NCI-H526 (cell line): Measurements from ENCODE around the gene FARSB.

Source experiments
- DNase-seq, 2 experiments: peaks; one replicate each; lab custom pipeline; 2025; lab: John Stamatoyannopoulos, UW

The FARSB gene

DNA sequence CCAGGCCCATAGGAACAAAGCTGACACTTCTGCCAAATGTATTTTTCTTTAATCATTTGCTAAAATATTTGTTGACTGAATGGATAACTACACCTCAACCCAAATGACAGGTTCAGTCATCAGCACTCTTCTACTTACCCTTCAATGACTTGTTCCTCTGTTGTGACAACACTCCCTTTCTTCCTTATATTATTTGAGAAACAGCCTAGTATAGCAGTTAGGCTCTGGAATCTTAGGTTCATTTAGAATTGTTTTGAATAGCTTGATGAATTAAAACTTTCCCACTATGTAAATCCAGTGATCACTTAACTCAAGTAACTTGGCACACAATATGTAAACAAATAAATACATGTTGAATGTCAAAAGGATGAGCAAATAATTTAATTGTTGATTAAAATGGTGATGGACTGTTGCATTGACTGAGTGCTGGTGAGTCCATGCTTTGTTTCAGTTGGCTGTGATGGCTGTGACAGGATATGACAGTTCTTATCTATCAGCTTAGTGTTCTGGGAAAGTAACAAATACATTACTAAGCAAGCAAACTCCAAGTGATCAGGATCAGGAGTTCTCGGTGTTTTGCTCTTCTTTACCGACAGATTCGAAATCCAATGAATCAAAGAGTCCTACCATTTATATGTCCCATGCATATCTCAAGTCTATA, 12.7 kb upstream of the FARSB start:
- no peak for DNase-seq

DNA sequence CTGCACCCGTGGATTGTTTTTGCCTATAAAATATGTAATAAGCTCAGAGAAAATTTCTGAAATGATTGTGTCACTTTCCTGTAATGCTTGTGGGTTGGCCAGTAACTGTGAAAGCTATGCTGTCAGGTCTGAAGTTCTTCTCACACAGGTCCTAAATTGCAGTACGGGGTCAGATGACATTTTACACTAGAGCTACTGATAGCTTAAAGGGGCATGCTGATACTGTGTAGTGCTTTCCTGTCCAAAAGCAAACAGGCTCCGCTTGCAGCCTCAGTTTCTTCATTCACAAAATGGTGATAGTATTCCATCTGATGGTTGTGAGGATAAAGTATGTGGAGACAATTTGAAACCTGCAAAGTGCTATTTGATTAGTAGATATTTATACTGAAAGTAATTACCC, 7.6 kb upstream of the FARSB start:
- DNase-seq: no peak

DNA sequence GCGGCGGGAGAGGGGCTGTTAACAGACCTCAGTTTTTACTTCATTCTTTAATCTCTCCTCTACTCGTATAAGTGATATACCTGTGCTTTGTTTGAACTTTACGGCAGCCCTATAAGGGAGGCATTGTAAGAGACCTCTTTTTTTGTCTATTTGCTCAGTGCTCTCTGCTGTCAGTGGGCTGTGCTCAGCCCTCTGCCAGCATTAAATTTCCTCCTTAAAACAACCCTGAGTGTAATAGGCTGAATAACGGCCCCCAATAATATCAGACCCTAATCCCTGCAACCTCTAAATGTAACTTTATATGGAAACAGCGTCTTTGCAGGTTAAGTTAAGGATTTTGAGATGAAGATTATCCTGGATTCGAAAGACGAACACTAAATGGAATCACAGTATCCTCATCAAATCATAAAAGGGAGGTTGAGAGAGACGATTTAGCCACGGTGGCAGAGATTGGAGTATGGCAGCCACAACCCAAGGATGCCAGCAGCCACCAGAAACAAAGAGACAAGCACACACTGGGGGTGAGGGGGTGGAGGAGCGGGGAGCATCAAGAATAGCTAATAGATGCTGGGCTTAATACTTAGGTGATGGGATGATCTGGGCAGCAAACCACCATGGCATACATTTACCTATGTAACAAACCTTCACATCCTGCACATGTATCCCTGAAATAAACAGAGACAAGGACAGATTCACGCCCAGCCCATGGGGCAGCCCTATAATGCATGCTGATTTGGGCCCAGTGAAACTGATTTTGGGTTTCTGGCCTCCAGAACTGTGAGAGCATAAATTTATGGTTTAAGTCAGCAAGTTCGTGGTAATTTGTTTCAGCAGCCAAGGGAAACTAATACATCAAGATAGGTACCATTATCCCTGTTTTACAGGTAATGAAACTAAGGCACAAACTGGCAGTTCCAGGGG, 894 bp upstream of the FARSB start:
- DNase-seq: no peak

DNA sequence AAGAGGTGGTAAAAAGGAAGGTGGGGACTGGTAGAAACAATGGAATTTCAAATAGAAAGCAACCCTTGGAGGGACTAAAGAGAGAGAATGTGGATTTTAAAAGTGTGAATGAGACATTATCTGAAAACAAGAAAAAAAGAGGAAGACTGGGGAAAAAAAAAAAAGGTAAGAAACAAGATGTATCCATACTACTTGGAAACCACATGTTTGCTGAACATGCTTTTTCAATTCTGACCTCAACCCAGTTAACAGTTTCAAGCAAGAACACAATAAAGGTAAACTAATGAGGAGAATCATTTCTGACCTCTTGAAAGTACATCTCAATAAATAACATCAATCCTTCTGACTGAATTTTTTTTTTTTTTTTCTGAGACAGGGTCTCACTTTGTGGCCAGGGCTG, 2.6 kb downstream of the FARSB start:
- no peak for DNase-seq

DNA sequence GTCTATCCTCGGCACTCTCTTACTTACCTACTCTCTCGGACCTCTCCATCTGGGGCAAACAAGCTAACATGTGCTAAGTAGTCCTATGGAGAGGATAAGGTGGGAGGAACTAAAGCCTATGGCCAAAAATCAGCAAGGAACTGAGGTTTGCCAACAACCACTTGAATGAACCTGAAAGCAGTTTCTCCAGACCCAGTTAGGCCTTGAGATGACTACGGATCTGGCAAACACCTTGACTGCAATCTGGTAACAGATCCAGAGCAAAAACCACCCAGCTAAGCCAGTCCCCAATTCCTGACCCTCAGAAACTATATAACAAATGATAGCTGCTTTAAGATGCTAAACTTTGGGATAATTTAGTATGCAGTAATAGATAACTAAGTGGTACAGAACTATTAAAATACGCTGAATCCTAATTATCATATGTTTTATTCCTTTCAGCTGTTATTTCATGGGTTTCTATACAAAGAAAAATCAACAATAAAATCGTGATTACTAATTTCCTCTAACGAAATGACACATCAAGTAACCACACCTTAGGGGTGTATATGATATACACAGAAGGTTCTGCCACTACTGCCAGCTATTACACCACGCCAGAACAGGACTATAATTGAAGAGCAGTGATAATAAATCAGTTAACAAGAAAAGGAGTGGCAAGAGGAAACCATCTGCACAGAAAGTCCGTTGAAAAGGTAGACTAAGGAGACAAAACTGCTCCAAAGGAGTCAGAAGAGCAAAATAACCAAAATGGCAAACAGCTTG, 3.2 kb downstream of the FARSB start:
- DNase-seq: no peak

DNA sequence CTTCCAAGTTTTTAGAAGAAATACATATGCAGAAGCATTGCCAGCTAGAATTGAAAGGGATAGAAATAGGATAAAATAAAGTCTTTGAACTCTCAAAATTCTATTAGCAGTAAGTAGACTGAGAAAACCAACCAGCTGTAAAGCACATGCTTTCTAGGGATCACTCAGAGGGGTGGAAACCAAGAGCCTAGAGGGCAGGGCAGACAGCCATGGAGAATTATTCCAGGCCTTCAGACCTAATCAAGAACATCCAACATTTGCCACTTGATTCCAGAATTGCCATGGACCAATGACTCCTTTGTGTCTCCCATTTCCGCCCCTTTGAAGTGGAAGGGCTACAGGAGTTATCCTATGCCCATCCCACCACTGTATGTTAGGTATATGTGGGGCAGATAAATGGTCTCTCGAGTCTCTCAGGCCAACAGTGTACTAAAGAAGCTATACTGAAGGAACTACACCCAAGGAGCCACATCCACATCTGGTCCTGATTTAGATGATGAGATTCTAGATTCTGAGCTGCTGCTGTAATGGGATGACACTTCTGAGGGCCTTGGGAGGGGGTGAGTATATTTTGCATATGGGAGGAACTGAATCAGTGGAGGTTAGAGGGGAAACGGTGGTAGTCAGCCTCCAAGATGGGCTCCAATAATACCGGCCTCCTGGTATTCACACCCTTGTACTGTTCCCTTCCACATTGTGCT, 4.0 kb downstream of the FARSB start:
- DNase-seq: no peak

DNA sequence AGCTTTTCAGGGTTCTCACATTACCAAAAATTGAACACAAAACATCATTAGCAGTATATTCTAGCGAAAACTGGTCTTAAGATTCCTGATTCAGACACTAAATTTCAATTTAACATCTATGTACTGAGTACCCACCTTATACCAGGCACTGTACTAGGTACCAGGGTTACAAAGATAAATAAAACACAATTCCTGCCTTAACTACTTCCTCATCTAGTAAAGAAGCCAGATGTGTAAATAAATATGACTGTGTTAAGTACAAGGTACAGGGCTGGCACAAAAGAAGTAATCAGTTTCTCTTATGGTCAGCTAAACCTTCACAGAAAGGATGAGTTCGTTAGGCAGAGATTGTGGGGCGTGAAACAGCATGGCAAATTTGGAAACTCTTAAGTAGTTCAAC, 6.1 kb downstream of the FARSB start:
- no peak for DNase-seq

DNA sequence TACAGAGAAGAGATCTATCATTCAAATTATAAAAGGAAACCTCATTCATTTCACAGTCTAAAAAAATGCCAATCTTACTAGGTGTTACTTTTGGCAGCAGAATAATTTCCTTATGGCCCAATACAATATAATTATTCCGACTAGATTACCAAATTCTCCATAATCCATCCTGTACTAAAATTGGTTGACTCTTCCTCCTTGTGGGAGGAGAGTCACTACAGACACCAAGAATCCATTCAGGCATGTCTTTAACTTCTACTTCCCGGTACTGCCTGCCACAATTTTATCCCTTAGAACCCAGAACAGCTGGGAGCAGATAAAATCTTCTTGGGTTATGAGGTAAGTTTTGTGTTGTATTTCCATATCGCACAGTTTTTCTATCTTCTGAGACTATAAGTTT, 9.9 kb downstream of the FARSB start:
- DNase-seq: no peak

DNA sequence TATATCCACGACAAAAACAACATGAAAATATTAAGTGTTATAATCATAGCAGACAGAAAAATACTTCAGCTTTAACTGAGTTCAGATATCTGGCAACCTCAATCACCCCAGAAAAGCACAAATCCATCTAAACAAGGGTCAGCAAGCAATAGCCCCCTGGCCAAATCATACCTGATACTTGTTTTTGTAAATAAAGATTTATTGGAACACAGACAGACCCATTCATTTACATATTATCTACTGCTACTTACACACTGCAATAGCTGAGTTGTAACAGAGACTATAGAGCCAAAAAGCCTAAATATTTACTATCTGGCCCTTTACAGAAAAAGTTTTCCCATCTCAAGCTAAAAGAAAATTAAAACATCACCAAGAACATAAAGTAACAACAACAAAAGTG, 12.8 kb downstream of the FARSB start:
- DNase-seq: no peak

DNA sequence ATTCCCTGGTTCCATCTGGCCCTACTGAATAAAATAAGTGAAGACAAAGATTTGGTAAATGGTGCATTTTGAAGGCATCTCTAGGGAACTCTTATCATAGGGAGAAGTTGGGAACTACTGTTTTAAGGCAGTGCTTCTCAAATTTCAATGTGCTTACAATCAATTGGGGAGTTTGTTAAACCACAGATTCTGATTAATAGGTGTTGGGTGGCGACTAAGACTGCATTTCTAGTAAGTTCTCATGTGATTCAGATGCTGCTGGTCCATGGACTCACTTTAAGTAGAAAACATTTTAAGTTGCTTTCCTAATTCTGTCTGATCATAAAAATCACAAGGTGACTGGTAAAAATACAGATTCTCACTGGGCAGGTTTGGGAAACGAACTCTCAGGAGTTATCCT, 14.6 kb downstream of the FARSB start:
- DNase-seq: no peak

DNA sequence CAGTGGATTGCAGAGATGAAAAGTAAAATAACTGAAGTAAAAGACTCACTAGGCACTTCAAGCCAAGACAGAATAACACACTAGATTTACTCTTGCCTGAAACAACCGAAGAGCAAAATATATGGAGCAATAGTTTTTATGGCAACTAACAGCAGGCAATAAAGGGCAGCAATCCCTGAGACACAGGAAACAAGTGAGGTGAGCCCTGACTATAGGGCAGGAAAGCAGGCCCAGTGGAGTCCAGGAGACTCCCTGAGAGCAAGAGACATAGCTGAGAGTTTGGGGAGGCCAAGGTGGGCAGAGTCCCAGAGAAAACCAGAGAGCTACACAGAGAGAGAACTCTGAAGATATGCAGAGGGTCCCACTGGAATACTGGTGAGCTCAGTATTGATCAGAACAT, 18.8 kb downstream of the FARSB start:
- DNase-seq: no peak

DNA sequence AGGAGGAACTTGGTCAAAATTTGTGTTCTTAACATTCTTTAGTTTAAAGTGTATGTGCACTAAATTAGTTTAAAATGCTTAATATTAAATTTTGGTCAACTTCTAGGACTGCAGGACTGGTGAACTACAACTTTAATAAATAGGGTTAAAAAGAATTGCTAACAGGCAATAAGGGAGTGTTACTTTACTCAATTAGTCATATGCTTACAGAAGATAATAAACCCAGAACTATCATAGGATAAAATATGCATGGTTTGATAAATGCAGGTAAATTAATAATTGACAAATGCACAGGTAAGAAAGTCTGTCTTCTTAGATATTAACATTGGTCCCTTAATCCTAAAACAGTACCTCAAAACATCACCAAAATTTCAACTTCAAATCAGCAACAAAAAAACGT, 20.6 kb downstream of the FARSB start:
- no peak for DNase-seq

DNA sequence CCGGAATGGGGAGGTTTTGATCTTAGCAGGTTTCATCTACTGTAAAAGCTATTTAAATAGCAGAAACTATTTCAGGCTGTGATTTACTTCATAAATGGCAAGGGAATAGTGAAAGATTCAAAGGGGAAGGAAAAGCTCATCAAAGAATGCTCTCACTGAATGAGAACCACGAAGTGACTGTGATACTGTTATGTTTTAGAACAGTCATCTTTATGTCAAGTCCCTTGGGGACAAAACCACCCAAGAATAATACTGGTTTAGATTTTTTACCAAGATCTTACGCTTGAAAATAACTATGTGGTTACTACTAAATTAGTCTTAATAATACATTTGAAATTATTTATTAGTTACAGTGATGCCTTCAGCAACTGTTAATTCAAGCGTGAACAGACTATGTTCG, 28.1 kb downstream of the FARSB start:
- DNase-seq: no peak

DNA sequence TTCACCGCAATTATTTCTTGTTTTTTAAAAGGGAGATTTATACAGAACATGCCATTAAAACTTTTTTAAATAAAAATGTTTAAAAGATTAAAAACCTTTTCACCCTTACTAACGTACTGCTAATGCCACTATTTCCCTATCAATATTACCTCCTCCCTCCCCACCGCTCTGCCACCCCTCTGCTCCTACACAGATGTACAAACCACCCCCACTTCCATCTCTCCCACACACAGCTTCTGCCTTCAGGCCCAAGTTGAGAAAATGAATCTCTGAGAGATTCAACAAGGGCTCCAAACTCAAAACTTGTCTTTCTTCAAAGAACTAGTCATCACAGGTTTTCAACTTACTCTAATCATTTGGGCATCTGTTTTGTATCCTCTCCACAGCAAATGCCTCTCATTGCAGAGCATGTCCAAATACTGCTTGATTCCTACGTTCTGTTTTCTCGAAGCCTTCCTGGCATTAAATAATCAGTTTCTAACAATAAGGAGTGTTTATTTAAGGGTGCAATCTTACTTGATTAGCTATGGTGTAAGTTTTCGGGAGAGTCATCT, 32.1 kb downstream of the FARSB start:
- DNase-seq: no peak

DNA sequence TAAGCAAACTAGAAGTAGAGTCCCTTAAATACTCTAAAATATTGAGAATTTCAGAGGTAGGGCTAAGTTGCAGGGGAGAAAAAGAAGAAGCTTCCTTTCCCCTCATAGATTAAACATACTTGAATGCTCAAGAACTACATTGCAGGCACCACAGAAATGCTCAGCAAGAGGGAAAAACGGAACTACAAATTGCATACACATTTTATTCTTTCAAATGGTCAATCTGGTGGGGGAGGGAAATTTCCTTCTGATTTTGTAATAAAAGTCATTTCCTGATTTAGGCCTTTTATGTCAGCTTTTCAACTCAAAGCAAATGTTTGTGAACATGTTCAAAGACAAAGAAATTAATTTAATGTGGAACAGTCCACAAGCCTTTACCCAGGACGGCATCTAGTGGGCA, 33.0 kb downstream of the FARSB start:
- no peak for DNase-seq

DNA sequence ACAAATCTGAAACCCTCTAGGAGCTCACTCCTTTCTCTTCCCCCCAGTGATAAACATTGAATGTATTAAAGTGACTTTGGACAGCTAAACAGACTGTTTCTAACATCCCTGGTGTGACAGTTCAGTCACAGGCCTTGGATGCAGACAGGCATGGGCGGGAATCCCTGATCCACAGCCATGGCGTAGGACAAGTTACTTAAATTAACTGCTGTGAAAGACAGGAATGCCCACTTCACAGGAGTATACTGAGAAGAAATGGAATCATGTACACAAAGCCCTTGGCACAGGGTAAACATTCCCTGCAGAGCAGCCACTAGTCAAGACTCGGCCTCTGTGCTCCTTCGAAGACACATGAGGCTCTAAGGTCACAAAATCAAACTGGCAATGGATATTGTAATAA, 34.0 kb downstream of the FARSB start:
- DNase-seq: no peak

DNA sequence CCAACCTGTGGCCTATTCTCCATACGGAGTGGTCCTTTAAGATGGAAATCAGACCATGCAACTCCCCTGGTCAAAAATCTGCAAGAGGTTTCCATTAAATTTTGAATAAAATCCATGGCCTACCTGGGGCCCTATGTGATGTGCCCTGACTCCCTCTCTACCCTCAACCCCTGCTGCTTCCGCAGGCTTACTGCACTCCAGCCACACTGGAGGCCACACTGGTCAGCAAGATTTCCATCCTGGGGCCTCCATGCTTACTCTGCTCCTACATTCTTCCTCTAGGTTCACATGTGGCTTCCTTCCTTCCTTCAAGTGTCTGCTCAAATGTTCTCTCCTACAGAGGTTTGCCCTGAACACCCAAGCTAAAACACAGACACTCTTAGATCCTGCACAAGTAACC, 40.6 kb downstream of the FARSB start:
- no peak for DNase-seq

DNA sequence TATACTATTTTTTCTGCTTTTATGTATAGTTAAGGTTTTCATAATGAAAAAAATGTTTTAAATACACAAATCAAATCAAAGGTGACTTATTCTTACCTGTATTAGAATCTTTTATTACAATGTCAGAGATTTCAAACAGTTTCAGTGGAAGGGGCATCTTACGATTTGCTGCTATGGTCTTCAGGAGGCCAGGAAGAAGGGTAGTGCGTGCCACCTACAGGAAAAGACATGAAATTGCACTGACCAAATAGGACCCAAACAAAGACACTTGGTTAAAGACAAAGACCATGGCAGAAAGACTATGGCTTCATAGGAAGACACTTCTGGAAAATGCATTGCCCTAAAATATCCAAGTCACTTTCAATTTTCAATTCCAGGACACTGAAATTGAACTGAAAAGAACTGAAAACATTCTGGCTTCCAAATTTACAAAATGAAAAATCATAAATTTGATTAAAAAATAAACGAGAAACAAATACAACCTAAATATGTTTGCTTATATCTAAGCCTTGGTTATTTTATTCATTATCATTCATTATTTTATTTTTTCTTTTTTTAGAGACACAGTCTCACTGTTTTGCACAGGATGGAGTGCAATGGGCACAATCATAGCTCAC, 42.1 kb downstream of the FARSB start:
- peak; percentile 2 to 69 for DNase-seq

DNA sequence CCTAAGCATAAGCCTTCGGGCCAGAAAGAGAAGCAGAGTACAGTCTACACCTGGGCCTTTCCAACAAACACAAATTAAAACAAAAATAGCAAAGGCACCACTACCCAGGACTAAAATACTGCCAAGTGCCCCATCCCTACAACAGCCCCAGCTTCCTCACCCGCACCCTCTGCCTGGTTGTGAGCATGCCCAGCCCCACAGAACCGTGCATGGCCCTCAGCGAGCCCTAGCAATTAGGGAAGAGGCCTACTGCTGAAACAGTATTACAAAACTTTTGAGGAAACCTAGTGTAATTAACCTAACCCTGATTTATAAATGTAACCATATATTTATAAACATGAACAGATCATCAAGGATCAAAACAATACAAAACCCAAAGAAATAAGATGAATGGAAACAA, 44.2 kb downstream of the FARSB start:
- no peak for DNase-seq

DNA sequence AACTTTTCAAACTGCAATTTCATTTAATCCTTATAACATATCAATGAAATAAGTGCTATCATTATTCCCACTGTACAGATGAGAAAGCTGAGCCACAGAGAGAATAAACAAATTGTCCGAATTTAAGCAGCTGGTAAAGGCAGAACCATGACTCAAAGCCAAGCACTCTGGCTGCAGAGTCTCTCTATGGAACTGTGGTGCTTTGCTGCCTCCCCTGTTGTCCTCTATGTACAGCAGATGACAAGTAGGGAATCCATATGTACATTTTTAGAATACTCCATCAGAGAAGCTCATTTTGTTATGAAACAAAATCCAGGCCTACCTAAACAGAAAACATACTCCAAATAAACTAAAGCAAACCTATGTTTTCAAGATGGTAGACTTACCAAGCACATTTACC, 45.1 kb downstream of the FARSB start:
- DNase-seq: no peak

DNA sequence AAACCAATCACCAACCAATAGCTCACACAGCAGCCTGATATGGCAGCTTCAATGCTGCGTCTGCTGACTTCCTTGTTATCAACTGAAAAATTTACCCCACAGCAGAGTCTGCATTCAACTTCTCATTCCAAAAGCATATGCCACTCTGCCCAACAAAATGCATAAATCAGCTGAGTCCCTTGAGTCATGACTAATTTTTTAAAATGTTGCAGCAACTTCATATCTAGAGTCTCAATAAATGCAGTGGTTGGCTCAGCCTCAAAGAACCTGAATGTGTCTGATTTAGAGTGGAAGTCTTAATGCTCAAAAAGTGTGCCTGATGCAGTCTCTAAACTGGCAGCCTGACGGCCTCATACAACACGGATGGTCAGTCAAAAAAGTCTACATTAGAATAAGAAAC, 46.5 kb downstream of the FARSB start:
- no peak for DNase-seq

DNA sequence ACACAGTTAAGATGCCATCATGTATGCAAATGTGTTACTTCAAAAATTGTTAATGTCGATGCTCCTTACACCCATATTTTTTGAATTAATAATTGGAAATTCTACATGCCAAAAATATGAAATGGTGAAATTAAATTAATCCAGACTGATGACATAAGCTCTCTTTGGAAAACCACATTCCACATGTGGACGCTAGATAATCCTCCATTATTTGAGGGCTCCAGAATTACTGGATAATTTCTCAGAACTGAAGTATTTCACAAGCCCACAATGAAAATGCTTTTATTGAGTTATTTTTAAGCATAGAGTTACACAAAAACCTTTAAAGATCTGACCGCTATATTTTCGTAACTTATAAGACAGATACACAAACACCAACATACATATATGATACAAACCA, 47.8 kb downstream of the FARSB start:
- no peak for DNase-seq
